Activated CD4-positive, alpha-beta T cell treated with anti-CD3 and anti-CD28 coated beads, Interleukin-2, amount 50 U/mL, for 4 hours (primary cell): ENCODE results near the gene HTN1.
"Not testable (repeated sequence)": the region's sequence is repeated elsewhere in the genome, so short reads cannot be mapped to it uniquely, and the experiment has no call there.

ENCODE experiments used
- DNase-seq, 2 experiments: peaks; one replicate each; pipeline ENCODE4 v3.0.0-alpha.2; 2020

HTN1 gene

DNA sequence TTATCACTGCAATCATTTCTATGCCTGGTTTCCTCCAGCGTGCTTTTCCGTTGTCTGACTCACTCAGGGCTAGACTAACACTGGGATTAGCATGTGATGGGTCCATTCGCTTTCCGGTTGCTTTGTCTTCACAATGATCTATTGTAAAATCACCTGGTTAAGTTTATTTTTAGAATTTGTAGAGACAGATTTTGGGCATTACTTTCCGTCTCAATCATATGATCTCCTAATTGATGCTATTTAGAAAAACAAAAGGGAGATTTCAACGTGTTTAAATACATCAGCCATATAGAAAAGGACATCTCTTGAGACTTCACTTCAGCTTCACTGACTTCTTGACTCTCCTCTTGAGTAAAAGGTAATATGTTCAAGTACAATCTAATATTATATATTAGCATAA, at the start of gene HTN1:
TSS of gene HTN1 (plus strand) at position 301 of the 400 bp plus-strand sequence. CDS start 2,639 bp downstream, outside the sequence.
- DNase-seq = not testable (repeated sequence)

DNA sequence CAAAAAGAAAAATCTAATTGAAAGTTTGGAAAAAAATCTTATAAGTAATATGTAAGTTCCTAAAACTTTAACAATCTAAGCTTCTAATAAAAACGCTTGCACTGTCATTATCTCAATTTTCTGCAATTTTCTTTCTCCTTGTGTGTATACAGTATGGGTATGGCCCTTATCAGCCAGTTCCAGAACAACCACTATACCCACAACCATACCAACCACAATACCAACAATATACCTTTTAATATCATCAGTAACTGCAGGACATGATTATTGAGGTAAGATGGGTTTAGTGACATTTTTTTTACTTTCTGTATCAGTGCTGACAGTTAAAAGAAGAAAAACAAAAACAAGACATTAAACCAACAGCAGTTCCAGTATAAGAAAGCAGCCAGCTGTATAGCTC, 49.5 kb upstream of the HTN1 start:
- DNase-seq = no peak

DNA sequence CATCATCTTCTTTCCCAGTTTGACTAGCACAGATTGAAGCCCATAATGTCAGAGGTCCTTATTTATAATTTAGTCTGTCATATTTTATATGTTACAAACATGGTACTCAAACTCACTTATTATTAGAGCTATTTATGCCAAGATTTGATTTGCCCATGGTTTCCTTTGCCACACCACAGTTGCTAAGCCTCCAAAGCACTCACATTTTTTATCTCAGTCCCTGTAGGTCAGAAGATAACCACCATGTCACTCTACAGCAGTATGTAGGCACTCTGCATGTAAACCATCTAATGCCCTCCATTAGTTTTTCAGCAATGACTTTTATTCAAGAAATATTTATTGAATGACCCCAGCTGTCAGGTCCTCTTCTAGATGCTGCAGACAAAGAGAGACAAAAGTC, 47.7 kb upstream of the HTN1 start:
- DNase-seq = no peak

DNA sequence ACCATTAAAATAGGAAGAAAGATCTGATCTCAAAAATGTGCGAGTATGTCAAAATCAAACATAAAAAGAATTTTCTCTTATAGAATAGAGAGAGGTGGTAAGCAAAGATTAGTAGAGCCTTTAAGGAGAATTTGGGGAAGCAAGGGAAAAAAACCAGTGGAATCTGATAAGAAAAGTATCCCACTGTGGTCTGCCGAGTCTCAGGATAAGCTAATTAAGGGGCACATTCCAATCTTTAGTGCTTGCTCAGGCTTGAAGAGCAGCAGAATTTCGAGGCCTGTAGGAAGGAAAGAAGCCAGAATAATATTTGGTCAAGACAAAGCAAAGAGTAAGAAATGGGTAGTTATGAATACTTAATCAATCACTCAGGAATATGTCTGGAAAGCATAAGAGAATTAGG, 41.5 kb upstream of the HTN1 start:
- DNase-seq = no peak

DNA sequence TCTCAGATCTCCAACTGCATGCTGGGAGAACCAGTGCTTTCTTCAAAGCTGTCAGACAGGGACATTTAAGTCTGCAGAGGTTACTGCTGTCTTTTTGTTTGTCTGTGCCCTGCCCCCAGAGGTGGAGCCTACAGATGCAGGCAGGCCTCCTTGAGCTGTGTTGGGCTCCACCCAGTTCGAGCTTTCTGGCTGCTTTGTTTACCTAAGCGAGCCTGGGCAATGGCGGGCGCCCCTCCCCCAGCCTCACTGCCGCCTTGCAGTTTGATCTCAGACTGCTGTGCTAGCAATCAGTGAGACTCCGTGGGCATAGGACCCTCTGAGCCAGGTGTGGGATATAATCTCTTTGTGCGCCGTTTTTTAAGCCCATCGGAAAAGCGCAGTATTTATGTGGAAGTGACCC, 31.2 kb upstream of the HTN1 start:
- DNase-seq = not testable (repeated sequence)

DNA sequence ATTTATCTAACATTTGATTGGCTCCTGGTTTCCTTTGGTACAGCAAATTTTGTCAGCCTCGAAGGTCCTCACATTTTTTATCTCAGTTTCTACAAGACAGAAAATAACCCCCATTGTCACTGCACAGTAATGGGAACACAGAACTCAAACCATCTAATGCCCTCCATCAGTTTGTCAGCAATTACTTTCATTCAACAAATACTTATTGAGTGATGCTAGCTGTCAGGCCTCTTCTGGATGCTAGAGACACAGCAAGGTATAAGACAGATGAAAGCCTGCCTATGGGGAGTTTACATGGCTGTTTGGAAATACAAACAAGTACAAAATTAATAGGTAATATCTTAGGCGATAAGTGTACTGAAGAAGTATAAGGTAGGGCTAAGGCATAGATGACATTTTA, 27.0 kb upstream of the HTN1 start:
- no peak for DNase-seq

DNA sequence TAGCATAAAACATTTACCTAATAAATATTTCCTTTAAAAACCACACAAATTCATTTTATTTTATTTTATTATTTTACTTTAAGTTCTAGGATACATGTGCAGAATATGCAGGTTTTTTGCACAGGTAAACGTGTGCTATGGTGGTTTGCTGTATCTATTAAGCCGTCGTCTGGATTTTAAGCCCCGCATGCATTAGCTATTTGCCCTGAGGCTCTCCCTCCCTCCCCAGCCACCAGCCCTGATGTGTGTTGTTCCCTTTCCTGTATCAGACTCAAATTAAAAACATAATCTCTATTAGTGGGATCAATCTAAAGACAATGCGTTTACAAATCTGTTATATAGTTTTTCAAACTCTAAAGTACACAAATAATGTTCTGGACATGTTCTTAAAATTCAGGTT, 23.2 kb upstream of the HTN1 start:
- DNase-seq = no peak

DNA sequence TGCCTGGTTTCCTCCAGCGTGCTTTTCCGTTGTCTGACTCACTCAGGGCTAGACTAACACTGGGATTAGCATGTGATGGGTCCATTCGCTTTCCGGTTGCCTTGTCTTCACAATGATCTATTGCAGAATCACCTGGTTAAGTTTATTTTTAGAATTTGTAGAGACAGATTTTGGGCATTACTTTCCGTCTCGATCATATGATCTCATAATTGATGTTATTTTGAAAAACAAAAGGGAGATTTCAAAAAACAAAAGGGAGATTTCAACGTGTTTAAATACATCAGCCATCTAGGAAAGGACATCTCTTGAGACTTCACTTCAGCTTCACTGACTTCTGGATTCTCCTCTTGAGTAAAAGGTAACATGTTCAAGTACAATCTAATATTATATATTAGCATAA, 22.1 kb upstream of the HTN1 start, which contains the start of gene HTN3:
TSS of gene HTN3 (plus strand) at position 301 of the 400 bp plus-strand sequence. CDS start 2,282 bp downstream, outside the sequence.
- DNase-seq = not testable (repeated sequence)

DNA sequence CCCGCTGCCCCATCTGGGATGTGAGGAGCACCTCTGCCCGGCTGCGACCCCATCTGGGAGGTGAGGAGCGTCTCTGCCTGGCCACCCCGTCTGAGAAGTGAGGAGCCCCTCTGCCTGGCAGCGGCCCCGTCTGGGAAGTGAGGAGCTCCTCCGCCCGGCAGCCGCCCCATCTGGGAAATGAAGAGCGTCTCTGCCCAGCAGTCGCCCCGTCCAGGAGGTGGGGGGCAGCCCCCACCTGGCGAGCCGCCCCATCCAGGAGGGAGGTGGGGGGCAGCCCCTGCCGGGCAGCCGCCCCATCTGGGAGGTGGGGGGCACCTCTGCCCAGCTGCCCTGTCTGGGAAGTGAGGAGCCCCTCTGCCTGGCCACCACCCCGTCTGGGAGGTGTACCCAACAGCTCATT, 12.7 kb upstream of the HTN1 start:
- DNase-seq = not testable (repeated sequence)

DNA sequence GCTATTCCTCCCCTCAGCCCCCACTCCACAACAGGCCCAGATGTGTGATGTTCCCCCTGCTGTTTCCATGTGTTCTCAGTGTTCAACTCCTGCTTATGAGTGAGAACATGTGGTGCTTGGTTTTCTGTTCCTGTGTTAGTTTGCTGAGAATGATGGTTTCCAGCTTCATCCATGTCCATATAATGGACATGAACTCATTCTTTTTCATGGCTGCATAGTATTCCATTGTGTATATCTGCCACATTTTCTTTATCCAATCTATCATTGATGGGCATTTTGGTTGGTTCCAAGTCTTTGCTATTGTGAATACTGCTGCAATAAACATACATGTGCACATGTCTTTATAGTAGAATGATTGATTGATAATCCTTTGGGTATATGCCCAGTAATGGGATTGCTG, 10.3 kb upstream of the HTN1 start:
- DNase-seq = not testable (repeated sequence)

DNA sequence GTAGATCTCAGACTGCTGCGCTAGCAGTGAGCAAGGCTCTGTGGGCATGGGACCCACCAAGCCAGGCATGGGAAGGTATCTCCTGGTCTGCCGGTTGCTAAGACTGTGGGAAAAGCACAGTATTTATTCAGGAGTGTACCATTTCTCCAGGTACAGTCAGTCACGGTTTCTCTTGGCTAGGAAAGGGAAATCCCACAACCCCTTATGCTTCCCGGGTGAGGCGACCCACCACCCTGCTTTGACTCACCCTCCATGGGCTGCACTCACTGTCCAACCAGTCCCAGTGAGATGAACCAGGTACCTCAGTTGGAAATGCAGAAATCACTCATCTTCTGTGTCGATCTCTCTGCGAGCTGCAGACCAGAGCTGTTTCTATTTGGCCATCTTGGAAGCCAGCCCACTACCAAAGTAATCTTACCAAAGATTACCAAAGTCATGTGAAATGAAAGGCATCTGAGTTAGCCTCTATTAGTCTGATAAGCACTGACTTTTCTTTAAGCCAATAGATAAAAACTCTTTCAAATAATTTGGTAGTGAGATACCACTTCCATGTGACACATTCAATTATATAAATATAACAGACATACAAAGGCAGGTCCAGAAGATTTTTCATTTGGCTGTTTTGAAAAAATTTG, 8.5 kb upstream of the HTN1 start:
- no peak for DNase-seq

DNA sequence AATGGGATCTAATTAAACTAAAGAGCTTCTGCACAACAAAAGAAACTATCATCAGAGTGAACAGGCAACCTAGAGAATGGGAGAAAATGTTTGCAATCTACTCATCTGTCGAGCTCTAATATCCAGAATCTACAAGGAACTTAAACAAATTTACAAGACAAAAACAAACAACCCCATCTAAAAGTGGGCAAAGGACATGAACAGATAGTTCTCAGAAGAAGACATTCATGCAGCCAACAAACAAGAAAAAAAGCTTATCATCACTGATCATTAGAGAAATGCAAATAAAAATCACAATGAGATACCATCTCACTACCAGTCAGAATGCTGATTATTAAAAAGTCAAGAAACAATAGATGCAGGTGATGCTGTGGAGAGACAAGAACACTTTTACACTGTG, 6.3 kb downstream of the HTN1 start:
- DNase-seq = not testable (repeated sequence)

DNA sequence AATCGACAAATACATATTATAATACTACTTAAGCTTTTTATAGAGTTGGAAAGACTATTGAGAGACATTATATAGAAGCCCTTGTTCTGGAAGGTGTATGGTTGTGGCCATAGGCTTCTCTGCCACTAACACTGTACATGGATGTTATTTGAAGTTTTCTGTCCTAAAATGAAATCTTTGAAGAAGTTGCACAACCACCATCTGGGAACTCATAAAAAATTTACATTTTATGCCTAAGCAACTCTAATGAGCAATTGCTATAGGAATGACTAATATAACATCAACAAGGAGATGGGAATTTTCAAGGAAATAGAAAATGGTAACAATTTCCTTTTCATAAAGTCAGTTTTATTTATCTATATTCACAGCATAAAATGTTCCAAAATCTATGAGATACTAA, 7.4 kb downstream of the HTN1 start:
- no peak for DNase-seq

DNA sequence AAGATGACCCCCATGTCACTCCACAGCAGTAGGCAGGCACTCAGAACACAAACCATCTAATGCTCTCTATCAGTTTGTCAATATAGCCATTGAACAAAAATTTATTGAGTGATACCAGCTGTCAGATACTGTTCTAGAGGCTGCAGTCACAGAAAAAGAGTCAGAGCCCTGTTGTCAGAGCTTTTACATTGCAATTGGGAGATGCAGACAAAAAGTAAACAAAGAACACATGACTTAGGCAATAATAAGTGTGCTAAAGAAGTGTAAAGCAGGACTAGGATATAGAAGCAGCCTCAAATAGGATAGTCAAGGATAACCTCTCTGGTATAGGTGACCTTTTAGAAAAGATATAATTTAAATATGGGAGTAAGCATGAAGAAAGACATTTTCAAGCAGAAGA, 8.9 kb downstream of the HTN1 start:
- DNase-seq = no peak

DNA sequence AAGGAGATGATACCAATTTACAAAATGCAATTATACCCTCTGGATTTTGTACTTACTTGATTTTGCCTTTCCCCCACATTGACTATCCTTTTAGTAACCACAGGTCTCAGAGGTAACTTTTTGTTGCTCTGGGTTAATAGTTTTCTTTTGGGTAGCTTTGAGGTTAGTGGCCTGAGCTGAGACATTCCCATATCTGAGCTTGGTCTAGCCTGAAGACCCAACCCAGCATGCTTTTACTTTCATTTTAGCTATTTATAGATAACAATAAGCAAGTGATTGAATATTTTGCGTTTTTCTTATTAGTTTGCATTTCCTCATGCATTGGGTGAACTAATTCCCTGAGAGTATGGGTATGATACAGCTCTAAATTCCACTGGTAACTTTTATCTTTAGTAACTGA, 11.8 kb downstream of the HTN1 start:
- DNase-seq = no peak

DNA sequence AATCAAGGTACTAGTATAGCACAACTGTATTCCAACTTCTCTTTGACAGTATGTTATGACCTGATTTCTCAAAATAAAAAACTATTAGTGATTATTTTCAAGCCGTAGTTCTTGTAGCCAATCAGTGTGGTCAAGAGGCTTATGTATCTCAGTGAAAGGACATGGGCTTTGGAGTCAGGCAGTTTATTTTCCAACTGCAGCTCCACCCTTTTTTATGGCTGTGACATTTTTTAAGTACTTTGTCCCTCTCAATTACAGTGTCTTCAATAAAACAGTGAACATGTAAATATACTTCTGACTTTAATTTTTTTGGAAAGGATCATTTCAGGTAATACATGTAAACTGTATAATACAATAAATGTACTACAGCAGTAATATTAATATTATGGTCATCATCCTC, 30.0 kb downstream of the HTN1 start:
- no peak for DNase-seq

DNA sequence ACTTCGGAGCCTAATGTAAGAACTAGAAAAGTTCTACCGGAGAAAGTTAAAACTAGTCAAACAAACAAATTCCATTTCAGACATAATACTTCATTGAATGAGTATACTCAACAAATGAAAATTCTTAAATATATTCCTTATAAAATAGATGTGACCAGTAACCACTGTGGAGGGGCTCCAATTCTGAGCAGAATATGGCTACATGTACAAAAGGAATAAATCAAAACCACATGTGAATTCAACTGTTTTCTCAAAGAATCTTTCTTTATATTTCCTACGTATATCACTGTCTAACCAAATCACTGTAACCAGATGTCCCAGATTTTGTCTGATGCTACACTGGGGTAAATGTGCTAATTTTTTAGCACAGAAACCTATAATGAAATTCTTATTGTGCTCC, 49.0 kb downstream of the HTN1 start:
- no peak for DNase-seq
